Fibroblast of lung (primary cell): ENCODE results near the gene PNLDC1. TPM values are rescaled to one million over a fixed set of nuclear protein-coding genes. Genes with fewer than 3 reads are reported as not detected.

Experiments
- DNase-seq, 2 donors: peaks; one replicate each; pipeline versions ENCODE4 v3.0.0 to v3.0.0-alpha.2; 2010; ENCODE audit warnings: low read depth in 2 of 2
- H2AFZ ChIP-seq: 2 replicates; pipeline ENCODE4 v1.5.1; 2012; ENCODE audit warnings: low read length, control low read depth, inconsistent platforms
- H3K27ac ChIP-seq: 2 replicates; pipeline ENCODE4 v1.5.1; 2011; ENCODE audit warnings: low read length, control low read depth; ENCODE audit not compliant: insufficient read depth
- H3K27me3 ChIP-seq: 2 replicates; pipeline ENCODE4 v1.5.1; 2011; ENCODE audit warnings: mild to moderate bottlenecking, low read length; ENCODE audit not compliant: control insufficient read depth, insufficient read depth
- H3K36me3 ChIP-seq: 2 replicates; pipeline ENCODE4 v1.5.1; 2011; ENCODE audit warnings: low read length; ENCODE audit not compliant: control insufficient read depth, insufficient read depth
- H3K4me1 ChIP-seq: 2 replicates; pipeline ENCODE4 v1.5.1; 2011; ENCODE audit warnings: low read length; ENCODE audit not compliant: control insufficient read depth, insufficient read depth; ENCODE audit errors: extremely low read depth
- H3K4me2 ChIP-seq: 2 replicates; pipeline ENCODE4 v1.5.1; 2011; ENCODE audit warnings: low read length, control low read depth; ENCODE audit not compliant: insufficient read depth; ENCODE audit errors: extremely low read depth
- H3K4me3 ChIP-seq, 4 experiments: fragments of 200-600 bp in 1 of 4; sonication (generic) in 1 of 4; replicated peaks in 1 of 4; 2 replicates each; pipeline ENCODE4 v1.5.1; 2011 to 2016; ENCODE audit warnings: low read length in 4 of 4, low read depth in 3 of 4, mild to moderate bottlenecking in 3 of 4, control low read depth in 2 of 4, inconsistent platforms in 1 of 4, mixed read lengths in 1 of 4; ENCODE audit not compliant: insufficient read depth in 1 of 4; ENCODE audit errors: control extremely low read depth in 1 of 4
- H3K79me2 ChIP-seq: 2 replicates; pipeline ENCODE4 v1.5.1; 2012; ENCODE audit warnings: mild to moderate bottlenecking, low read length, inconsistent platforms; ENCODE audit not compliant: control insufficient read depth, insufficient read depth
- H3K9ac ChIP-seq: 2 replicates; pipeline ENCODE4 v1.5.1; 2011; ENCODE audit warnings: mild to moderate bottlenecking, low read length, control low read depth; ENCODE audit not compliant: insufficient read depth
- H3K9me3 ChIP-seq: 2 replicates; pipeline ENCODE4 v1.5.1; 2012; ENCODE audit warnings: low read depth, low read length; ENCODE audit not compliant: control insufficient read depth, insufficient read depth
- H4K20me1 ChIP-seq: 2 replicates; pipeline ENCODE4 v1.5.1; 2011; ENCODE audit warnings: low read length; ENCODE audit not compliant: control insufficient read depth, insufficient read depth; ENCODE audit errors: extremely low read depth
- EZH2 ChIP-seq: IDR thresholded peaks from 2 replicates; pipeline ENCODE4 v1.5.1; 2012; ENCODE audit warnings: low read length, control low read depth, mild to moderate bottlenecking; ENCODE audit errors: missing control alignments
- polyA plus RNA-seq, 2 donors: library from polyadenylated mRNA; depleted of rRNA in 1 of 2; stranded (reverse) in 1 of 2; unstranded in 1 of 2; fragments of >200 nt; gene quantifications; 2 replicates each; pipeline ENCODE4 v1.2.1, GENCODE V29; 2011 to 2012; ENCODE audit warnings: missing spikeins in 1 of 2
- total RNA-seq: library from RNA; depleted of rRNA; stranded (reverse); fragments of >200 nt; gene quantifications from 2 replicates; pipeline ENCODE4 v1.2.1, GENCODE V29; 2014
- TF ChIP-seq, protein P1 (sequence below), 2 donors: IDR thresholded peaks in 1 of 2; conservative IDR thresholded peaks in 1 of 2; 1 replicate in 1 of 2; 2 replicates in 1 of 2; pipeline ENCODE4 v1.5.1; 2011 to 2012; ENCODE audit warnings: low read length in 2 of 2, control low read depth in 1 of 2, inconsistent platforms in 1 of 2, low read depth in 1 of 2, mild to moderate bottlenecking in 1 of 2

Gene PNLDC1
- total and polyA plus RNA-seq, 2 donors (not counting 1 experiment from before 2014, with no cell fraction given) = not detected

DNA sequence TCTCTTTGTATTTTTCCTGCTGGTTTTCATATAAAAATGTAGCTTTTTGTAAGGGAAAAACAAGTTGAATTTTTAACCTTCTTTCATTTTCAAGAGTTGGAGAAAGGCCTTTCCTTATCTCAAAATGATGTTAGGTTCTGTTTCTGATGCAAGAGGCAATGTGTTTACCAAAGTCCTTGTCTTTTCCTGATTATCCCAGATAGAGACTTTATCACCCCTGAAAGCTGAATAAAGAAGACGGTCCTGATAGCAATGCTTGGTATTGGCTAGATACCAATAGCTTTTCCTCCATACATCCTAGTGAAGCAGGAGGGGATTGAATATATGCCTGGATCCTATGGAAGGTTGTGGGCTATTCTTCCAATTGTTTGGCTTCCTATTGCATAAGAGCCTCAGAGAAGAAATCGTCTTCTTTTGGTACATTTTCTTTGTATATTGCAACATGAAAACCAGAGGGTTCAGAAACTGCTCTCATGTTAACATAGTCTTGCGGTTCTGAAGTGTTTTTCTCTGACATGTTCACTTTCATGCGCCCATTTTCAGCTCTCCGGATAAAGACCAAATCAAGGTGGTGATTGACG is 5.5 kb downstream of the PNLDC1 start:
- Histone ChIP-seq H3K9ac (no peak overlapping the region), H3K79me2 (no peaks in the 10 kb centered on the region), H3K4me3 (no peak overlapping the region), H3K9me3 (no peaks in the 10 kb centered on the region), H2AFZ (no peak overlapping the region), H3K27me3 (no peaks in the 10 kb centered on the region), H3K4me1 (no peaks in the 10 kb centered on the region), H3K4me2 (no peak overlapping the region), H3K36me3 (no peaks in the 10 kb centered on the region), H4K20me1 (no peaks in the 10 kb centered on the region), H3K27ac (no peak overlapping the region)
- TF ChIP-seq, protein P1, sequence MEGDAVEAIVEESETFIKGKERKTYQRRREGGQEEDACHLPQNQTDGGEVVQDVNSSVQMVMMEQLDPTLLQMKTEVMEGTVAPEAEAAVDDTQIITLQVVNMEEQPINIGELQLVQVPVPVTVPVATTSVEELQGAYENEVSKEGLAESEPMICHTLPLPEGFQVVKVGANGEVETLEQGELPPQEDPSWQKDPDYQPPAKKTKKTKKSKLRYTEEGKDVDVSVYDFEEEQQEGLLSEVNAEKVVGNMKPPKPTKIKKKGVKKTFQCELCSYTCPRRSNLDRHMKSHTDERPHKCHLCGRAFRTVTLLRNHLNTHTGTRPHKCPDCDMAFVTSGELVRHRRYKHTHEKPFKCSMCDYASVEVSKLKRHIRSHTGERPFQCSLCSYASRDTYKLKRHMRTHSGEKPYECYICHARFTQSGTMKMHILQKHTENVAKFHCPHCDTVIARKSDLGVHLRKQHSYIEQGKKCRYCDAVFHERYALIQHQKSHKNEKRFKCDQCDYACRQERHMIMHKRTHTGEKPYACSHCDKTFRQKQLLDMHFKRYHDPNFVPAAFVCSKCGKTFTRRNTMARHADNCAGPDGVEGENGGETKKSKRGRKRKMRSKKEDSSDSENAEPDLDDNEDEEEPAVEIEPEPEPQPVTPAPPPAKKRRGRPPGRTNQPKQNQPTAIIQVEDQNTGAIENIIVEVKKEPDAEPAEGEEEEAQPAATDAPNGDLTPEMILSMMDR (conservative IDR thresholded peaks at IDR 0.05 in 1 of 2, IDR thresholded peaks at IDR 0.05 in 1 of 2; ENCODE audit: low read depth in 1 of 2, low read length in 2 of 2) = no peak
- TF ChIP-seq EZH2 = no peak
- DNase-seq = no peak

DNA sequence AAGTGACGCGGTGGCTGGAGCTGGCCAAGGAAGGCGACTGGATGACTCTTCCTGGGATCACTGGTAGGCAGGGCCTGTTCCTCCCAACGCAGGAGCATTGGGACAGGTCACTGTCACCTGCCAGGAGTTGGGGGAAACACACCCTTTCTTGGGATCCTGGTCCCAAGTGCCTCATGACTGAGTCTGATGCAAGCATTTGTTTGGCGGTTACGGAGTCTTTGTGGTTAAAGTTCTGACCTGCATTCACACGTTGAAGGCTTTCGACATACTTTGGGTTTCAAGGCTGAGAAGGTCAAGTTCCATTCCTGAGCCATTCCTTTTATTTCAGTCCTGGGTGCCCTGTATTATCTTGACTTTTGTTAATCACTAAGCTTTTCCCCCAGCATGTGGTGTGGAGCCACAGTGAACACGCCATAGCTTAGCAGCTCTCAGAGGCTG is 6.0 kb downstream of the PNLDC1 start:
- Histone ChIP-seq H3K36me3 (no peaks in the 10 kb centered on the region), H2AFZ (no peak overlapping the region), H3K27ac (no peak overlapping the region), H3K27me3 (no peaks in the 10 kb centered on the region), H3K4me1 (no peaks in the 10 kb centered on the region), H3K4me2 (no peak overlapping the region), H3K79me2 (no peaks in the 10 kb centered on the region), H4K20me1 (no peaks in the 10 kb centered on the region), H3K9me3 (no peaks in the 10 kb centered on the region), H3K4me3 (no peak overlapping the region), H3K9ac (no peak overlapping the region)
- DNase-seq = peak; percentile 17 to 23
- TF ChIP-seq, protein P1 (conservative IDR thresholded peaks at IDR 0.05 in 1 of 2, IDR thresholded peaks at IDR 0.05 in 1 of 2; ENCODE audit: low read depth in 1 of 2, low read length in 2 of 2) = no peak
- TF ChIP-seq EZH2 = no peak

DNA sequence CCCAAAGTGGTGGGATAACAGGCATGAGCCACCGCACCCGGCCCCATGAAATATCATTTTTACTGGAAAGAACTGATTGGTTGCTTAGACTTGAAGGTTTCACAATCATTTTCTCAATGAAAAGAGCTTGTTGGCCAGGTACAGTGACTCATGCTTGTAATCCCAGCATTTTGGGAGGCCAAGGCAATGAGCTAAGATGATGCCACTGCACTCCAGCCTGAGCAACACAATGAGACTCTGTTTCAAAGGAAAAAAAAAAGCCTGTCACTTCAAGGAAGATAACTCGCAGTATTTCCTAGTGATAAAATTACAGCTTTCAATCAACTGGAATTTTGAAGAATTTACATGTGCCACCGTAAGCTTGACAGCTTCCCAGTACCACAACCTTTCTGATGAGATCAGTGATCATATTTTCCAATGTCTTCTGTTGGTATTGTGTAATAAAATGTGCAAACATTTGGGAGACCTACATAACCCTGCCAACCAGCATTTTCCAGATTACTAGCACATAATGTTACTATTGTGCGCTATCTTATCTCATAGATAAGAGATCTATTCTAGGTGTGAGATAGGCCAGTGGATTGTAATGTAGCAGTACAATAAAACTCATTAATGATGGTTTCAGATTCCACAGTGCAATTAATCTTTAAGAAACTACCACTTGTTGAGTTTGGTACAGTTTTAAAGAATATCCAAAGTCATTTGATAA is 7.2 kb downstream of the PNLDC1 start:
- H3K9me3 ChIP-seq = no peaks in the 10 kb centered on the region
- peak in 1 of 2 donors; percentile 54 for DNase-seq
- no peak overlapping the region for H2AFZ ChIP-seq
- H3K27me3 ChIP-seq = no peaks in the 10 kb centered on the region
- H3K9ac ChIP-seq = no peak overlapping the region
- H4K20me1 ChIP-seq = no peaks in the 10 kb centered on the region
- H3K27ac ChIP-seq = no peak overlapping the region
- H3K4me2 ChIP-seq = no peak overlapping the region
- H3K4me3 ChIP-seq = no peak overlapping the region
- no peaks in the 10 kb centered on the region for H3K36me3 ChIP-seq
- no peaks in the 10 kb centered on the region for H3K4me1 ChIP-seq
- H3K79me2 ChIP-seq = no peaks in the 10 kb centered on the region
- TF ChIP-seq EZH2 = no peak
- TF ChIP-seq, protein P1 (conservative IDR thresholded peaks at IDR 0.05 in 1 of 2, IDR thresholded peaks at IDR 0.05 in 1 of 2; ENCODE audit: low read depth in 1 of 2, low read length in 2 of 2) = no peak
